ENCODE results near the gene SKA1. TPM values are rescaled to one million over a fixed set of nuclear protein-coding genes. Genes with fewer than 3 reads are reported as not detected.

The SKA1 gene
- total RNA-seq, 1 donor from 2014 or later: 4.7 TPM

GRCh38 chr18:50441016-50441415, 66.2 kb downstream of the SKA1 start:
- DNase-seq (ENCODE audit: low spot score): no peak
- peaks cover 4% of the 10 kb centered on the region for H3K9me3 Mint-ChIP-seq (ENCODE audit: unreplicated experiment)
- no peak overlapping the region for H3K4me3 Mint-ChIP-seq (ENCODE audit: unreplicated experiment)
- no peak overlapping the region for H3K27ac Mint-ChIP-seq (ENCODE audit: unreplicated experiment)
- no peaks in the 10 kb centered on the region for H3K4me1 Mint-ChIP-seq (ENCODE audit: unreplicated experiment)
- TF ChIP-seq CTCF (IDR thresholded peaks at IDR 0.05; ENCODE audit: unreplicated experiment): no peak
- no peaks in the 10 kb centered on the region for H3K36me3 Mint-ChIP-seq (ENCODE audit: low read depth, unreplicated experiment)
- peaks cover under 1% of the 10 kb centered on the region for H3K27me3 Mint-ChIP-seq (ENCODE audit: unreplicated experiment)

- Mint-ChIP-seq H3K4me3 (ENCODE audit: unreplicated experiment) (no peak overlapping the region), H3K27me3 (ENCODE audit: unreplicated experiment) (no peaks in the 10 kb centered on the region), H3K27ac (ENCODE audit: unreplicated experiment) (no peak overlapping the region), H3K9me3 (ENCODE audit: unreplicated experiment) (peaks cover 4% of the 10 kb centered on the region), H3K36me3 (ENCODE audit: low read depth, unreplicated experiment) (no peaks in the 10 kb centered on the region), H3K4me1 (ENCODE audit: unreplicated experiment) (no peaks in the 10 kb centered on the region)
- DNase-seq (ENCODE audit: low spot score): no peak
- TF ChIP-seq CTCF (IDR thresholded peaks at IDR 0.05; ENCODE audit: unreplicated experiment): no peak
These were observed 66.7 kb downstream of the SKA1 start for GRCh38 chr18:50441501-50441900.

Other genes with a start within 250 kb of the SKA1 start
- 1.5 TPM for gene MYO5B, start 179.9 kb upstream of the SKA1 start, total RNA-seq (ENCODE audit: unreplicated experiment)
- gene CFAP53, start 108.6 kb upstream of the SKA1 start, total RNA-seq (ENCODE audit: unreplicated experiment): 0.56 TPM
- gene MBD1, start 93.5 kb upstream of the SKA1 start, total RNA-seq (ENCODE audit: unreplicated experiment): 65.1 TPM
- gene CXXC1, start 87.4 kb upstream of the SKA1 start, total RNA-seq (ENCODE audit: unreplicated experiment): 71.7 TPM
- 0.21 TPM for gene MAPK4, start 185.0 kb downstream of the SKA1 start, total RNA-seq (ENCODE audit: unreplicated experiment)

Data from endothelial cell (in vitro differentiated cells).